Mesenteric fat pad (tissue), 1 donor: ENCODE data around the gene FBLN2. TPM values are rescaled to one million over a fixed set of nuclear protein-coding genes. Genes with fewer than 3 reads are reported as not detected.

Experiments
- DNase-seq: peaks from one replicate; pipeline ENCODE4 v3.0.0-alpha.2; 2020; ENCODE audit warnings: low spot score
- total RNA-seq: library from RNA; stranded (reverse); fragmentation: NEBNext Ultra II Directional; extraction: Animal tissue kit (Norgen Biotek cat#: 25700); gene quantifications from one replicate; pipeline ENCODE4 v1.2.1, GENCODE V29; 2021
- donor health status: DM: yes; HTN: yes; CAD: no.

The FBLN2 gene
- total RNA-seq, 1 donor from 2014 or later, result 269 TPM

- DNase-seq, result no peak
Measured at GRCh38 chr3:13617981-13618380, 69.1 kb downstream of the FBLN2 start.

- no peak for DNase-seq
Measured at GRCh38 chr3:13618836-13619235, 69.9 kb downstream of the FBLN2 start.

GRCh38 chr3:13619661-13620230 lies 70.8 kb downstream of the FBLN2 start:
- DNase-seq, result no peak

GRCh38 chr3:13620281-13620680 lies 71.4 kb downstream of the FBLN2 start:
- no peak for DNase-seq

- DNase-seq, result no peak
Measured at GRCh38 chr3:13620776-13621365, 71.9 kb downstream of the FBLN2 start.

GRCh38 chr3:13621381-13622221 lies 72.7 kb downstream of the FBLN2 start:
- no peak for DNase-seq

- DNase-seq, result no peak
Measured at GRCh38 chr3:13622356-13622755, 73.4 kb downstream of the FBLN2 start.

GRCh38 chr3:13623101-13623654 lies 74.3 kb downstream of the FBLN2 start:
- DNase-seq, result no peak

- DNase-seq, result no peak
Measured at GRCh38 chr3:13624021-13624420, 75.1 kb downstream of the FBLN2 start.

GRCh38 chr3:13624671-13625125 lies 75.8 kb downstream of the FBLN2 start:
- DNase-seq, result no peak

GRCh38 chr3:13626396-13626795 lies 77.5 kb downstream of the FBLN2 start:
- no peak for DNase-seq

GRCh38 chr3:13626915-13627460 lies 78.1 kb downstream of the FBLN2 start:
- no peak for DNase-seq

- no peak for DNase-seq
Measured at GRCh38 chr3:13627681-13628080, 78.8 kb downstream of the FBLN2 start.

- no peak for DNase-seq
Measured at GRCh38 chr3:13628432-13628831, 79.5 kb downstream of the FBLN2 start.

GRCh38 chr3:13628841-13629551 lies 80.1 kb downstream of the FBLN2 start:
- no peak for DNase-seq

GRCh38 chr3:13629644-13630043 lies 80.7 kb downstream of the FBLN2 start:
- DNase-seq, result no peak

GRCh38 chr3:13631256-13631655 lies 82.3 kb downstream of the FBLN2 start:
- no peak for DNase-seq

- DNase-seq, result no peak
Measured at GRCh38 chr3:13633176-13633575, 84.3 kb downstream of the FBLN2 start.

- no peak for DNase-seq
Measured at GRCh38 chr3:13634151-13634550, 85.2 kb downstream of the FBLN2 start.

GRCh38 chr3:13634615-13635014 lies 85.7 kb downstream of the FBLN2 start:
- no peak for DNase-seq

GRCh38 chr3:13636186-13636585 lies 87.3 kb downstream of the FBLN2 start:
- no peak for DNase-seq
